ENCODE data around the gene ZNF467.

ZNF467 gene

DNA sequence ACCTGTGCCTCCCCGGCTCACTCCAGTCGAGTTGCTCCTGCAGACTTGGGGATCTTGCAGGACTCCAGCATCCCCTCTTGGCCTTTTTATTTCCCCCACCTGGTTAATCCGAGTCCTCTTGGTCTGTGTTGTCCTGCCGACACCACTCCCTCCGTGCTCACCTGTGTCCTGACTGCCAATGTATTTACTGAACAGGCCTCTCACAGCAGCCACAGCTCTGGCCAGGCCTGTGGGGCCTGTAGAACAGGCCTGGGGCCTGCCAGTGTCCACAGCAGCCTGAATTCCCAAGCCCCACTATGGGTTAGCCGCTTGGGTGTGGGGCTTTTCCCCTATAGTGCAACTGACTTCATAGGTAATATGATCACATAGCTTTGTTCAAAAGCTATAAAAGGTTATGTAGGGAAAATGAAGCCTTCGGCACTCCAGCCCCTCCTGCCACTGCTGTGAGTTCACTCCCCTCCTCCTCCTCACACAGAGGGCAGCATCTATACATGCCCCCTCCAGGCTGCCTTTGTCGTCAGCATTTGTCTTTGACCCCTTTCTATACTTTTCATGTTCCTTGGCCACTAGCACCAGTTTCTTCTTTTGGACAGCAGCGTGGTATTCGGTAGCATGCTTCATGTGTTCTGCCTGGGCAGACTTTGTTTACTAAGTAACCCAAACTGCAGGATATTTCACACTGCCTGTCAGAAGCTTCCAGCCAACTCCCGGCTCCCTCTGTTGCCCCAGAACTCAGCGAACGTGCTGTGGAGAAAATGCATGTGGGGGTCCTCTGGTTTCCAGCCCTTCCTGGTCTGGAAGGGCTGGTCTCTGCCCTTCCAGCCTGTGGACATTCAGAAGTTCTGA lies 46.1 kb downstream of the ZNF467 start:
- no peak for TF ChIP-seq CTCF (conservative IDR thresholded peaks at IDR 0.05; ENCODE audit: low read depth, low read length)
- Histone ChIP-seq H3K27ac (no peak overlapping the region), H3K36me3 (ENCODE audit: insufficient read depth) (no peaks in the 10 kb centered on the region), H3K9ac (no peak overlapping the region), H3K4me1 (ENCODE audit: low read depth, poor library complexity, severe bottlenecking) (no peaks in the 10 kb centered on the region), H4K20me1 (ENCODE audit: insufficient read depth) (no peaks in the 10 kb centered on the region), H3K4me3 (IDR thresholded peaks at IDR 0.05; ENCODE audit: insufficient read depth, low read depth, low read length) (no peak overlapping the region), H3K27me3 (ENCODE audit: insufficient read depth, low read depth) (no peaks in the 10 kb centered on the region), H3K79me2 (ENCODE audit: insufficient read depth, low read depth) (no peaks in the 10 kb centered on the region), H2AFZ (ENCODE audit: low read depth) (no peak overlapping the region), H3K4me2 (no peak overlapping the region)

- Histone ChIP-seq H2AFZ (ENCODE audit: low read depth) (no peak overlapping the region), H3K79me2 (ENCODE audit: insufficient read depth, low read depth) (no peaks in the 10 kb centered on the region), H3K4me2 (no peak overlapping the region), H3K4me1 (ENCODE audit: low read depth, poor library complexity, severe bottlenecking) (no peaks in the 10 kb centered on the region), H3K36me3 (ENCODE audit: insufficient read depth) (no peaks in the 10 kb centered on the region), H3K4me3 (IDR thresholded peaks at IDR 0.05; ENCODE audit: insufficient read depth, low read depth, low read length) (no peak overlapping the region), H4K20me1 (ENCODE audit: insufficient read depth) (no peaks in the 10 kb centered on the region), H3K27me3 (ENCODE audit: insufficient read depth, low read depth) (no peaks in the 10 kb centered on the region), H3K9ac (no peak overlapping the region), H3K27ac (no peak overlapping the region)
- TF ChIP-seq CTCF (conservative IDR thresholded peaks at IDR 0.05; ENCODE audit: low read depth, low read length), result no peak
These were observed 47.5 kb downstream of the ZNF467 start for GRCh38 chr7:149725916-149726315.

DNA sequence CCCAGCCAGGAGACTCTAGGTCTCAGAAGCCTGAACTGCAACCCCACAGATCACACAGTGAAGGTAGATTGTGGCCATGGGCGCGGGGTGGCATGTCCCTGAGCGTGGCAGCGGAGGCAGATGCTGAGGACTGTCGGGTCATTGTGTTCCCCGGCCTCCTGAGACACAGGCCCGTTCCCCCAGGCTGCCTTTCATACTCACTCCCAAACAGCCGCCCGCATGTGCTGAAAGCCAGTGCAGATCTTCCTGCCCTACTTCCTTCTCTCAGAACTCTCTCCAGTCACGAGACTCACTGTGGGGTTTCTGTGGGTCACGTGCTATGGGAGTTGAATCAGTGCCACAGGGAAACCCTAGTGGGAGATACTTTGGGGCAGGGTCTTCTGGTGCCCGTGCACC lies 48.0 kb downstream of the ZNF467 start:
- no peaks in the 10 kb centered on the region for H3K4me1 ChIP-seq (ENCODE audit: low read depth, poor library complexity, severe bottlenecking)
- no peak overlapping the region for H3K4me3 ChIP-seq (IDR thresholded peaks at IDR 0.05; ENCODE audit: insufficient read depth, low read depth, low read length)
- H3K9ac ChIP-seq, result no peak overlapping the region
- H3K27ac ChIP-seq, result no peak overlapping the region
- H3K79me2 ChIP-seq (ENCODE audit: insufficient read depth, low read depth), result no peaks in the 10 kb centered on the region
- H4K20me1 ChIP-seq (ENCODE audit: insufficient read depth), result no peaks in the 10 kb centered on the region
- no peak overlapping the region for H3K4me2 ChIP-seq
- H3K27me3 ChIP-seq (ENCODE audit: insufficient read depth, low read depth), result no peaks in the 10 kb centered on the region
- TF ChIP-seq CTCF (conservative IDR thresholded peaks at IDR 0.05; ENCODE audit: low read depth, low read length), result no peak
- no peak overlapping the region for H2AFZ ChIP-seq (ENCODE audit: low read depth)
- no peaks in the 10 kb centered on the region for H3K36me3 ChIP-seq (ENCODE audit: insufficient read depth)

GRCh38 chr7:149724661-149725425 lies 48.5 kb downstream of the ZNF467 start:
- no peak overlapping the region for H3K4me2 ChIP-seq
- H3K9ac ChIP-seq, result no peak overlapping the region
- H4K20me1 ChIP-seq (ENCODE audit: insufficient read depth), result no peaks in the 10 kb centered on the region
- H2AFZ ChIP-seq (ENCODE audit: low read depth), result no peak overlapping the region
- no peaks in the 10 kb centered on the region for H3K36me3 ChIP-seq (ENCODE audit: insufficient read depth)
- H3K4me3 ChIP-seq (IDR thresholded peaks at IDR 0.05; ENCODE audit: insufficient read depth, low read depth, low read length), result no peak overlapping the region
- H3K27ac ChIP-seq, result no peak overlapping the region
- no peak for TF ChIP-seq CTCF (conservative IDR thresholded peaks at IDR 0.05; ENCODE audit: low read depth, low read length)
- H3K79me2 ChIP-seq (ENCODE audit: insufficient read depth, low read depth), result no peaks in the 10 kb centered on the region
- no peaks in the 10 kb centered on the region for H3K27me3 ChIP-seq (ENCODE audit: insufficient read depth, low read depth)
- H3K4me1 ChIP-seq (ENCODE audit: low read depth, poor library complexity, severe bottlenecking), result no peaks in the 10 kb centered on the region
